ES-I3 (cell line): ENCODE data around the gene P2RX5.

Experiments used
- H3K36me3 ChIP-seq: 2 replicates; pipeline ENCODE4 v1.6.1; 2013; ENCODE audit warnings: mild to moderate bottlenecking, low read length, control low read depth, moderate library complexity; ENCODE audit not compliant: insufficient read depth
- H3K4me1 ChIP-seq: 2 replicates; pipeline ENCODE4 v1.6.1; 2013; ENCODE audit warnings: mild to moderate bottlenecking, control low read depth, low read length; ENCODE audit not compliant: insufficient read depth
- H3K9ac ChIP-seq: 2 replicates; pipeline ENCODE4 v1.6.1; 2013; ENCODE audit warnings: low read depth, mild to moderate bottlenecking, low read length, moderate library complexity
- H3K9me3 ChIP-seq: 2 replicates; pipeline ENCODE4 v1.6.1; 2013; ENCODE audit warnings: mild to moderate bottlenecking, low read length, moderate library complexity; ENCODE audit not compliant: control insufficient read depth, insufficient read depth

Gene P2RX5

GRCh38 chr17:3682033-3682432 is 13.9 kb downstream of the P2RX5 start:
- H3K4me1 ChIP-seq: no peaks in the 10 kb centered on the region; the same call in 1 of the 2 replicates
- no peaks in the 10 kb centered on the region for H3K36me3 ChIP-seq
- H3K9me3 ChIP-seq: no peaks in the 10 kb centered on the region
- H3K9ac ChIP-seq: no peak overlapping the region

GRCh38 chr17:3681565-3681964 is 14.4 kb downstream of the P2RX5 start:
- H3K9me3 ChIP-seq: no peaks in the 10 kb centered on the region
- H3K9ac ChIP-seq: no peak overlapping the region
- H3K4me1 ChIP-seq: no peaks in the 10 kb centered on the region; the same call in 1 of the 2 replicates
- no peaks in the 10 kb centered on the region for H3K36me3 ChIP-seq

GRCh38 chr17:3681057-3681456 is 14.9 kb downstream of the P2RX5 start:
- no peak overlapping the region for H3K9ac ChIP-seq
- H3K9me3 ChIP-seq: no peaks in the 10 kb centered on the region
- H3K4me1 ChIP-seq: no peaks in the 10 kb centered on the region; the same call in 1 of the 2 replicates
- no peaks in the 10 kb centered on the region for H3K36me3 ChIP-seq

GRCh38 chr17:3679531-3680126 is 16.3 kb downstream of the P2RX5 start:
- H3K36me3 ChIP-seq: no peaks in the 10 kb centered on the region
- no peak overlapping the region for H3K9ac ChIP-seq
- H3K9me3 ChIP-seq: no peaks in the 10 kb centered on the region
- H3K4me1 ChIP-seq: no peaks in the 10 kb centered on the region; the same call in 1 of the 2 replicates

GRCh38 chr17:3678821-3679530 is 17.0 kb downstream of the P2RX5 start:
- H3K9ac ChIP-seq: no peak overlapping the region
- H3K4me1 ChIP-seq: no peaks in the 10 kb centered on the region; the same call in 1 of the 2 replicates
- no peaks in the 10 kb centered on the region for H3K9me3 ChIP-seq
- no peaks in the 10 kb centered on the region for H3K36me3 ChIP-seq

- Histone ChIP-seq H3K9me3 (no peaks in the 10 kb centered on the region), H3K36me3 (no peaks in the 10 kb centered on the region), H3K9ac (no peak overlapping the region)
Measured at GRCh38 chr17:3678095-3678820, 17.7 kb downstream of the P2RX5 start.

GRCh38 chr17:3675886-3676285 is 20.1 kb downstream of the P2RX5 start:
- no peak overlapping the region for H3K9ac ChIP-seq
- H3K4me1 ChIP-seq: peaks cover 6% of the 10 kb centered on the region; the same call in 1 of the 2 replicates
- H3K9me3 ChIP-seq: no peaks in the 10 kb centered on the region
- no peaks in the 10 kb centered on the region for H3K36me3 ChIP-seq

More at GRCh38 chr17:3678095-3678820, 17.7 kb downstream of the P2RX5 start:
- peaks cover 5% of the 10 kb centered on the region; the same call in 1 of the 2 replicates for H3K4me1 ChIP-seq

- Histone ChIP-seq H3K9ac (no peak overlapping the region), H3K4me1 (peaks cover 6% of the 10 kb centered on the region; the same call in 1 of the 2 replicates), H3K36me3 (no peaks in the 10 kb centered on the region), H3K9me3 (no peaks in the 10 kb centered on the region)
Measured at GRCh38 chr17:3672571-3672970, 23.4 kb downstream of the P2RX5 start.

- H3K36me3 ChIP-seq: no peaks in the 10 kb centered on the region; the same call in 1 of the 2 replicates
- H3K4me1 ChIP-seq: peaks cover 6% of the 10 kb centered on the region; the same call in 1 of the 2 replicates
- H3K9ac ChIP-seq: peak overlapping the region; percentile 91
- no peaks in the 10 kb centered on the region for H3K9me3 ChIP-seq
Measured at GRCh38 chr17:3669548-3669947, 26.4 kb downstream of the P2RX5 start.

- Histone ChIP-seq H3K9ac (peak overlapping the region; percentile 91), H3K9me3 (no peaks in the 10 kb centered on the region), H3K36me3 (no peaks in the 10 kb centered on the region; the same call in 1 of the 2 replicates), H3K4me1 (peaks cover 6% of the 10 kb centered on the region; the same call in 1 of the 2 replicates)
Measured at GRCh38 chr17:3669085-3669347, 26.9 kb downstream of the P2RX5 start.

GRCh38 chr17:3668279-3669084 is 27.5 kb downstream of the P2RX5 start, which contains the start of the genes EMC6 and TAX1BP3:
TSS of gene EMC6 (plus strand) at chr17:3668812. CDS start at chr17:3669147, 335 bp downstream.
TSS of gene TAX1BP3 (minus strand) at chr17:3668578. CDS start at chr17:3668526, 52 bp downstream.
- Histone ChIP-seq H3K9me3 (no peaks in the 10 kb centered on the region), H3K4me1 (peaks cover 3% of the 10 kb centered on the region; the same call in 1 of the 2 replicates), H3K36me3 (no peaks in the 10 kb centered on the region; the same call in 1 of the 2 replicates), H3K9ac (peak within 1 kb of the TSS; percentile 91)

- Histone ChIP-seq H3K9me3 (no peaks in the 10 kb centered on the region), H3K9ac (peak overlapping the region; percentile 91), H3K36me3 (no peaks in the 10 kb centered on the region; the same call in 1 of the 2 replicates), H3K4me1 (no peaks in the 10 kb centered on the region)
Measured at GRCh38 chr17:3667366-3668278, 28.3 kb downstream of the P2RX5 start.

GRCh38 chr17:3666516-3666915 is 29.4 kb downstream of the P2RX5 start:
- Histone ChIP-seq H3K9me3 (no peaks in the 10 kb centered on the region), H3K36me3 (no peaks in the 10 kb centered on the region; the same call in 1 of the 2 replicates), H3K4me1 (no peaks in the 10 kb centered on the region), H3K9ac (no peak overlapping the region)
